ENCODE measurements around the gene CAPN1.

DNA sequence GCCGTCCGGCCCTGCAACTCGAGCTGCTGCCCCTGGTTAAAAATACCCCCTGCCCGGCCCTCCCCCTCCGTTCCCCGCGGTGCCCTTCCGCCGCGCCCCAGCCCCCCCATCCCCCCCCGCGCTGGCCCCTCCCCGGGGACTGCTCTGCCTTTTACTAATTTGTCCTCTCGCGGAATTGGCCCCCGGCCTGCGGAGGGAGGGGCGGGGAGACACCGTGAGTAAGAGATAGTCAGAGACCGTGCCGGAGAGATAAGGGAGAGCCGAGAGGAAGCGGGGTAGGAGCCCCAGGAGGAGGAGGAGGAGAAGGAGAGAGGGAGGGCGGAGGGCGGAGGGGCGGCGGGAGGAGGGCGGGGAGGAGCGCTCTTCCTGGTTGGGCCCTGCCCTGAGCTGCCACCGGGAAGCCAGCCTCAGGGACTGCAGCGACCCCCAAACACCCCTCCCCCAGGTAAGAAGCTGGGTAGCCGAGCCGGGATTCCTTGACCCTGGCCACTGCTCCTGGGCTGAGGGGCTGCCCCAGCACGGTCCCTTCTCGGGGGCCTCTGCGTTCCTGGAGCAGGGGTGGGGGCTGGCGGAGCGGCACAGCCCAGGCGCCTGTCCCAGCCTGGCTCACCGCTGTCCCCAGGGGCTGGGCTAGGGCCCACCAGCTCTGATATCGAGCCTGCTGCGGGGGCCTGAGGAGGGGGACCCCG, at the start of gene CAPN1:
- TF ChIP-seq, protein P1, sequence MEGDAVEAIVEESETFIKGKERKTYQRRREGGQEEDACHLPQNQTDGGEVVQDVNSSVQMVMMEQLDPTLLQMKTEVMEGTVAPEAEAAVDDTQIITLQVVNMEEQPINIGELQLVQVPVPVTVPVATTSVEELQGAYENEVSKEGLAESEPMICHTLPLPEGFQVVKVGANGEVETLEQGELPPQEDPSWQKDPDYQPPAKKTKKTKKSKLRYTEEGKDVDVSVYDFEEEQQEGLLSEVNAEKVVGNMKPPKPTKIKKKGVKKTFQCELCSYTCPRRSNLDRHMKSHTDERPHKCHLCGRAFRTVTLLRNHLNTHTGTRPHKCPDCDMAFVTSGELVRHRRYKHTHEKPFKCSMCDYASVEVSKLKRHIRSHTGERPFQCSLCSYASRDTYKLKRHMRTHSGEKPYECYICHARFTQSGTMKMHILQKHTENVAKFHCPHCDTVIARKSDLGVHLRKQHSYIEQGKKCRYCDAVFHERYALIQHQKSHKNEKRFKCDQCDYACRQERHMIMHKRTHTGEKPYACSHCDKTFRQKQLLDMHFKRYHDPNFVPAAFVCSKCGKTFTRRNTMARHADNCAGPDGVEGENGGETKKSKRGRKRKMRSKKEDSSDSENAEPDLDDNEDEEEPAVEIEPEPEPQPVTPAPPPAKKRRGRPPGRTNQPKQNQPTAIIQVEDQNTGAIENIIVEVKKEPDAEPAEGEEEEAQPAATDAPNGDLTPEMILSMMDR (IDR thresholded peaks at IDR 0.05): no peak
- TF ChIP-seq POLR2A (IDR thresholded peaks at IDR 0.05): no peak

Measured in heart left ventricle (tissue), 13 donors.